CD4-positive, alpha-beta T cell (primary cell): ENCODE data around the gene MAP3K7CL. TPM values are rescaled to one million over a fixed set of nuclear protein-coding genes. Genes with fewer than 3 reads are reported as not detected.
"Not testable (repeated sequence)": the region's sequence is repeated elsewhere in the genome, so short reads cannot be mapped to it uniquely, and the experiment has no call there.

ENCODE experiments used
- ATAC-seq: fragments of 200-7000 bp; cut with Tn5 transposase; one replicate; pipeline ENCODE4 v1.10.0; 2022; ENCODE audit warnings: mild to moderate bottlenecking; ENCODE audit not compliant: poor library complexity
- CTCF ChIA-PET: fragments of 350-600 bp; sonication (Branson Sonifier 250); formaldehyde crosslinking; loops from one replicate; lab custom pipeline; 2021; ENCODE audit warnings: antibody characterized with exemption, inconsistent platforms; lab: Charles Lee
- POLR2A ChIA-PET: fragments of 350-600 bp; sonication (Branson Sonifier 250); formaldehyde crosslinking; loops from one replicate; lab custom pipeline; 2021; ENCODE audit warnings: antibody characterized with exemption, inconsistent platforms; lab: Charles Lee
- DNase-seq, 14 experiments: peaks; one replicate each; pipeline ENCODE4 v3.0.0-alpha.2; 2013 to 2020; ENCODE audit warnings: mixed read lengths in 2 of 14
- H3K27ac ChIP-seq, 2 donors: one replicate each; pipeline versions ENCODE4 v1.5.1 to v1.7.0; 2013; ENCODE audit warnings: low read length in 2 of 2, low read depth in 1 of 2, mild to moderate bottlenecking in 1 of 2
- H3K27me3 ChIP-seq, 2 experiments: 1 replicate in 1 of 2; 2 replicates in 1 of 2; pipeline versions ENCODE4 v1.6.1 to v1.7.0; 2013; ENCODE audit warnings: low read length in 2 of 2, control low read depth in 1 of 2, mild to moderate bottlenecking in 1 of 2, moderate library complexity in 1 of 2; ENCODE audit not compliant: insufficient read depth in 2 of 2, control insufficient read depth in 1 of 2
- H3K36me3 ChIP-seq: one replicate; pipeline ENCODE4 v1.6.1; 2013; ENCODE audit warnings: low read length, control low read depth; ENCODE audit not compliant: insufficient read depth
- H3K4me1 ChIP-seq: one replicate; pipeline ENCODE4 v1.6.1; 2013; ENCODE audit warnings: low read length, control low read depth; ENCODE audit not compliant: insufficient read depth
- H3K4me3 ChIP-seq: one replicate; pipeline ENCODE4 v1.5.1; 2013; ENCODE audit warnings: mild to moderate bottlenecking, low read length, moderate library complexity
- H3K9me3 ChIP-seq, 2 experiments: 1 replicate in 1 of 2; 2 replicates in 1 of 2; pipeline versions ENCODE4 v1.6.1 to v1.7.0; 2013; ENCODE audit warnings: low read length in 2 of 2, mild to moderate bottlenecking in 2 of 2, control low read depth in 1 of 2, moderate library complexity in 1 of 2; ENCODE audit not compliant: control insufficient read depth in 1 of 2, insufficient read depth in 1 of 2
- H3K27ac Mint-ChIP-seq: one replicate; pipeline ENCODE4 v1.8.0; 2020; ENCODE audit warnings: mixed read lengths
- H3K27me3 Mint-ChIP-seq: one replicate; pipeline ENCODE4 v1.8.0; 2021; ENCODE audit warnings: mixed read lengths
- H3K36me3 Mint-ChIP-seq: one replicate; pipeline ENCODE4 v1.8.0; 2021; ENCODE audit warnings: low read depth, mixed read lengths
- H3K4me1 Mint-ChIP-seq: one replicate; pipeline ENCODE4 v1.8.0; 2021; ENCODE audit warnings: low read depth, mixed read lengths
- H3K4me3 Mint-ChIP-seq: one replicate; pipeline ENCODE4 v1.8.0; 2020; ENCODE audit warnings: mild to moderate bottlenecking, mixed read lengths
- H3K9me3 Mint-ChIP-seq: one replicate; pipeline ENCODE4 v1.8.0; 2020; ENCODE audit warnings: mixed read lengths
- CTCF ChIP-seq: fragments of 200-600 bp; IDR thresholded peaks from one replicate; pipeline ENCODE4 v1.8.0; 2022; ENCODE audit warnings: antibody characterized with exemption, mild to moderate bottlenecking
- intact Hi-C, 2 experiments: fragments of 100-400 bp; cut with DNase I in 1 of 2; cut with micrococcal nuclease in 1 of 2; formaldehyde crosslinking; loops; one replicate each; pipeline versions ENCODE4 v1.15.1 to v1.9.0; 2023 to 2025; cut with DNase I, micrococcal nuclease
- total RNA-seq, 174 experiments: library from RNA in 2 of 174; stranded (reverse) in 2 of 174; gene quantifications; one replicate each; pipeline ENCODE4 v1.2.3 and lab custom pipeline; 2021 to 2026

The MAP3K7CL gene
- total RNA-seq, 2 experiments from 2014 or later: 4.6 to 4.7 TPM

GRCh38 chr21:29155933-29156260 is 25.5 kb downstream of the MAP3K7CL start:
- DNase-seq (no peak), ATAC-seq (no peak)
- Histone ChIP-seq H3K36me3 (no peaks in the 10 kb centered on the region), H3K27ac (no peak overlapping the region), H3K27me3 (no peaks in the 10 kb centered on the region), H3K4me1 (no peaks in the 10 kb centered on the region), H3K9me3 (no peaks in the 10 kb centered on the region), H3K4me3 (no peak overlapping the region)
- H3K4me1 Mint-ChIP-seq: no peaks in the 10 kb centered on the region
- H3K36me3 Mint-ChIP-seq: peaks cover 21% of the 10 kb centered on the region
- no peaks in the 10 kb centered on the region for H3K9me3 Mint-ChIP-seq
- ChIA-PET CTCF (interaction anchor here (2.3 kb wide), 1 partner anchor 8 kb away, joined by 5 read pairs; no protein-coding TSS in a partner anchor), POLR2A (interaction anchor here (0.5 kb wide), 1 partner anchor 10 kb away, joined by 3 read pairs; no protein-coding TSS in a partner anchor)
- H3K27me3 Mint-ChIP-seq: no peaks in the 10 kb centered on the region
- TF ChIP-seq CTCF: no peak
- H3K27ac Mint-ChIP-seq: no peak overlapping the region
- no peak overlapping the region for H3K4me3 Mint-ChIP-seq
- intact Hi-C loops: no loop called here

DNA sequence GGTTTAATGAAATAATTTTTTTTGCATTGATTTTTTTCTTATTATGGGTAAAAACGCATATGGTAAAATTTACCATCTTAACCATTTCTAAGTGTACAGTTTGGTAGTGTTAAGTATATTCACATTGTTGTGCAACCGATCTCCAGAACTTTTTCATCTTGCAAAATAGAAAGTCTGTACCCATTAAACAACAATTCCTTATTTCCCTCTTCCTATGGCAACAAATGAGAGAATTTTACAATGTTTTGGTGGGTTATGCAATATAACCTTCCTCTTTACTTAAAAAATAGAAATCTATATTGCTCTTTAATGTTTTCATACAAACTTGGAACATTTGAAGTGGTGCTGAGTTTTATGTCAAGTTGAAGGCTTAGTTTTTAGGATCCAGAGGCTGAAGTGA is 26.6 kb downstream of the MAP3K7CL start:
- POLR2A ChIA-PET: no interaction called here

DNA sequence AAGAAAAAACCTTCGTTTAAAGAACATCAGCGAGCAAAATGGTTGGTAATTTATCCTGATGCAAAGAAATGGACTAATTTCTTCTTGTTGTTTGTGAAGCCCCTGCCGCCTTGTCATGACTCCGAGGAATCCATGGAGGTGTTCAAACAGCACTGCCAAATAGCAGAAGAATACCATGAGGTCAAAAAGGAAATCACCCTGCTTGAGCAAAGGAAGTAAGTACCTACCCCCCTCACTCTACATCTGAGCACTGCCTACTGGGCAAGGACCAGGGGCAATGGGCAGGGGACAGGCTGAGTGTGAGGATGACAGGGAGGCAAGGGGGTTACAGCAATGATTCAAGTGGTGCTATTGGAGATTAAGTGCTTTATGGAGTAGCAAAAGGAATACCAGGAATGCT is 29.4 kb downstream of the MAP3K7CL start:
- H3K9me3 Mint-ChIP-seq: no peaks in the 10 kb centered on the region
- no peaks in the 10 kb centered on the region for H3K27me3 Mint-ChIP-seq
- Histone ChIP-seq H3K27ac (no peak overlapping the region), H3K4me3 (no peak overlapping the region), H3K36me3 (no peaks in the 10 kb centered on the region), H3K4me1 (no peaks in the 10 kb centered on the region), H3K9me3 (no peaks in the 10 kb centered on the region), H3K27me3 (no peaks in the 10 kb centered on the region)
- H3K27ac Mint-ChIP-seq: no peak overlapping the region
- ATAC-seq (no peak), DNase-seq (peak in 2 of 14 experiments; percentile 5 to 9)
- TF ChIP-seq CTCF: no peak
- POLR2A ChIA-PET: interaction anchor here (0.6 kb wide), 1 partner anchor 42 kb away, joined by 3 read pairs; no protein-coding TSS in a partner anchor
- peaks cover 16% of the 10 kb centered on the region for H3K36me3 Mint-ChIP-seq
- no peaks in the 10 kb centered on the region for H3K4me1 Mint-ChIP-seq
- CTCF ChIA-PET: no interaction called here
- no peak overlapping the region for H3K4me3 Mint-ChIP-seq
- intact Hi-C loops: loop anchor here in 1 of 2 experiments (5.0 kb wide), 1 partner anchor 212 kb away; no protein-coding TSS in a partner anchor

More for the DNA sequence above, 26.6 kb downstream of the MAP3K7CL start:
- H3K27ac ChIP-seq: no peak overlapping the region
- TF ChIP-seq CTCF: no peak
- H3K9me3 ChIP-seq: no peaks in the 10 kb centered on the region
- Mint-ChIP-seq H3K27me3 (no peaks in the 10 kb centered on the region), H3K4me1 (no peaks in the 10 kb centered on the region), H3K36me3 (peaks cover 17% of the 10 kb centered on the region), H3K9me3 (no peaks in the 10 kb centered on the region), H3K27ac (no peak overlapping the region), H3K4me3 (no peak overlapping the region)
- H3K4me3 ChIP-seq: no peak overlapping the region
- CTCF ChIA-PET: no interaction called here
- DNase-seq: peak in 1 of 14 experiments; percentile 4
- no peak for ATAC-seq
- H3K4me1 ChIP-seq: no peaks in the 10 kb centered on the region
- intact Hi-C loops: no loop called here
- H3K27me3 ChIP-seq: no peaks in the 10 kb centered on the region
- no peaks in the 10 kb centered on the region for H3K36me3 ChIP-seq

GRCh38 chr21:29162825-29163224 is 32.4 kb downstream of the MAP3K7CL start:
- H3K27ac ChIP-seq, H3K9me3 Mint-ChIP-seq, H3K36me3 ChIP-seq, POLR2A ChIA-PET, H3K27me3 ChIP-seq, H3K9me3 ChIP-seq, ATAC-seq, H3K27ac Mint-ChIP-seq, H3K4me3 ChIP-seq, H3K4me1 ChIP-seq, H3K4me3 Mint-ChIP-seq, H3K4me1 Mint-ChIP-seq, H3K27me3 Mint-ChIP-seq: not testable (repeated sequence)
- intact Hi-C loops: loop anchor here in 1 of 2 experiments (5.0 kb wide), 1 partner anchor 209 kb away; no protein-coding TSS in a partner anchor
- H3K36me3 Mint-ChIP-seq: peaks cover 16% of the 10 kb centered on the region
- peak in 2 of 14 experiments; percentile 21 to 35 for DNase-seq
- CTCF ChIA-PET: interaction anchor here (2.1 kb wide), 1 partner anchor 8 kb away, joined by 5 read pairs; no protein-coding TSS in a partner anchor
